H9 (cell line): ENCODE data around the gene NFYC. TPM values are rescaled to one million over a fixed set of nuclear protein-coding genes. Genes with fewer than 3 reads are reported as not detected.

Source experiments
- DNase-seq: peaks from one replicate; pipeline ENCODE4 v3.0.0-alpha.2; 2017
- H2AFZ ChIP-seq: one replicate; pipeline ENCODE4 v1.6.1; 2013; ENCODE audit warnings: mild to moderate bottlenecking, low read length, control low read depth, moderate library complexity
- H2AK5ac ChIP-seq: 2 replicates; pipeline ENCODE4 v1.6.1; 2013; ENCODE audit warnings: low read length, control low read depth, mixed read lengths; ENCODE audit not compliant: insufficient read length
- H2BK120ac ChIP-seq: one replicate; pipeline ENCODE4 v1.6.1; 2013; ENCODE audit warnings: low read depth, mild to moderate bottlenecking, low read length, control low read depth, inconsistent platforms; ENCODE audit not compliant: poor library complexity, severe bottlenecking
- H2BK12ac ChIP-seq: 2 replicates; pipeline ENCODE4 v1.6.1; 2013; ENCODE audit warnings: low read length, control low read depth, mixed read lengths, low read depth; ENCODE audit not compliant: insufficient read length
- H2BK15ac ChIP-seq: 2 replicates; pipeline ENCODE4 v1.6.1; 2013; ENCODE audit warnings: low read depth, low read length, control low read depth
- H2BK20ac ChIP-seq: one replicate; pipeline ENCODE4 v1.6.1; 2013; ENCODE audit warnings: low read depth, mild to moderate bottlenecking, low read length, control low read depth, inconsistent platforms; ENCODE audit not compliant: poor library complexity, severe bottlenecking
- H2BK5ac ChIP-seq: 2 replicates; pipeline ENCODE4 v1.6.1; 2013; ENCODE audit warnings: low read length, control low read depth, mixed read lengths; ENCODE audit not compliant: insufficient read length
- H3K14ac ChIP-seq: 2 replicates; pipeline ENCODE4 v1.6.1; 2013; ENCODE audit warnings: low read length, control low read depth; ENCODE audit not compliant: insufficient read depth
- H3K18ac ChIP-seq: 2 replicates; pipeline ENCODE4 v1.6.1; 2013; ENCODE audit warnings: low read depth, mild to moderate bottlenecking, mixed read lengths, low read length, control low read depth; ENCODE audit not compliant: insufficient read length
- H3K23ac ChIP-seq: 2 replicates; pipeline ENCODE4 v1.6.1; 2013; ENCODE audit warnings: low read length, control low read depth, mixed read lengths, low read depth; ENCODE audit not compliant: insufficient read length
- H3K23me2 ChIP-seq: 2 replicates; pipeline ENCODE4 v1.6.1; 2013; ENCODE audit warnings: low read depth, mild to moderate bottlenecking, mixed read lengths, low read length, control low read depth; ENCODE audit not compliant: insufficient read length, poor library complexity, severe bottlenecking
- H3K27ac ChIP-seq: 2 replicates; pipeline ENCODE4 v1.5.1; 2013; ENCODE audit warnings: low read length, control low read depth, mixed read lengths, low read depth; ENCODE audit not compliant: insufficient read length
- H3K27me3 ChIP-seq: 2 replicates; pipeline ENCODE4 v1.6.1; 2013; ENCODE audit warnings: low read length, control low read depth, inconsistent platforms; ENCODE audit not compliant: insufficient read depth
- H3K4ac ChIP-seq: 2 replicates; pipeline ENCODE4 v1.6.1; 2013; ENCODE audit warnings: low read depth, mild to moderate bottlenecking, control low read depth, inconsistent platforms, low read length, moderate library complexity
- H3K4me1 ChIP-seq: 2 replicates; pipeline ENCODE4 v1.6.1; 2013; ENCODE audit warnings: low read length, control low read depth, inconsistent platforms; ENCODE audit not compliant: insufficient read depth
- H3K4me2 ChIP-seq: 2 replicates; pipeline ENCODE4 v1.6.1; 2013; ENCODE audit warnings: low read length, control low read depth, mixed read lengths; ENCODE audit not compliant: insufficient read length, insufficient read depth
- H3K56ac ChIP-seq: 2 replicates; pipeline ENCODE4 v1.6.1; 2013; ENCODE audit warnings: low read depth, mild to moderate bottlenecking, mixed read lengths, low read length, control low read depth; ENCODE audit not compliant: insufficient read length
- H3K79me1 ChIP-seq: 2 replicates; pipeline ENCODE4 v1.6.1; 2013; ENCODE audit warnings: low read depth, mild to moderate bottlenecking, moderate library complexity, low read length, control low read depth, inconsistent platforms; ENCODE audit not compliant: insufficient read depth, poor library complexity, severe bottlenecking
- H3K79me2 ChIP-seq: 2 replicates; pipeline ENCODE4 v1.6.1; 2013; ENCODE audit warnings: low read length, control low read depth, inconsistent platforms; ENCODE audit not compliant: insufficient read depth
- H3K9ac ChIP-seq: 2 replicates; pipeline ENCODE4 v1.6.1; 2013; ENCODE audit warnings: low read length, control low read depth, mixed read lengths; ENCODE audit not compliant: insufficient read length; ENCODE audit errors: extremely low read depth
- H3K9me3 ChIP-seq: one replicate; pipeline ENCODE4 v1.6.1; 2013; ENCODE audit warnings: low read depth, low read length, inconsistent platforms; ENCODE audit not compliant: control insufficient read depth
- H3T11ph ChIP-seq: one replicate; pipeline ENCODE4 v1.6.1; 2013; ENCODE audit warnings: mild to moderate bottlenecking, low read length, control low read depth, inconsistent platforms
- H4K20me1 ChIP-seq: one replicate; pipeline ENCODE4 v1.6.1; 2013; ENCODE audit not compliant: control insufficient read depth, insufficient read length, insufficient read depth
- H4K5ac ChIP-seq: 2 replicates; pipeline ENCODE4 v1.6.1; 2013; ENCODE audit warnings: low read depth, mild to moderate bottlenecking, mixed read lengths, low read length, control low read depth; ENCODE audit not compliant: insufficient read length
- H4K8ac ChIP-seq: replicated peaks from 2 replicates; pipeline ENCODE4 v1.6.1; 2013; ENCODE audit warnings: low read length, control low read depth, mixed read lengths, low read depth; ENCODE audit not compliant: insufficient read length
- H4K91ac ChIP-seq: 2 replicates; pipeline ENCODE4 v1.6.1; 2013; ENCODE audit warnings: low read depth, mild to moderate bottlenecking, moderate library complexity, mixed read lengths, low read length, control low read depth; ENCODE audit not compliant: insufficient read length
- H3K27ac Mint-ChIP-seq, 3 experiments: 2 replicates in 2 of 3; 3 replicates in 1 of 3; pipeline ENCODE4 v1.8.0; 2020 to 2021; ENCODE audit warnings: mixed read lengths in 3 of 3, mild to moderate bottlenecking in 1 of 3, moderate library complexity in 1 of 3
- H3K27me3 Mint-ChIP-seq: 2 replicates; pipeline ENCODE4 v1.8.0; 2021; ENCODE audit warnings: low read depth, mild to moderate bottlenecking, moderate library complexity, mixed read lengths
- H3K36me3 Mint-ChIP-seq, 3 experiments: 2 replicates in 2 of 3; 3 replicates in 1 of 3; pipeline ENCODE4 v1.8.0; 2020 to 2021; ENCODE audit warnings: low read depth in 3 of 3, mixed read lengths in 3 of 3; ENCODE audit not compliant: insufficient read depth in 1 of 3
- H3K4me1 Mint-ChIP-seq, 2 experiments: 2 replicates each; pipeline ENCODE4 v1.8.0; 2020; ENCODE audit warnings: mixed read lengths in 2 of 2
- H3K4me3 Mint-ChIP-seq, 2 experiments: 2 replicates in 1 of 2; 3 replicates in 1 of 2; pipeline ENCODE4 v1.8.0; 2020 to 2021; ENCODE audit warnings: mild to moderate bottlenecking in 2 of 2, mixed read lengths in 2 of 2, moderate library complexity in 1 of 2
- H3K9me3 Mint-ChIP-seq, 2 experiments: 2 replicates in 1 of 2; 3 replicates in 1 of 2; pipeline ENCODE4 v1.8.0; 2020; ENCODE audit warnings: mild to moderate bottlenecking in 2 of 2, mixed read lengths in 2 of 2, moderate library complexity in 1 of 2
- WGBS: extraction: QIAGEN DNeasy Blood & Tissue Kit; methylation state at CpG from one replicate; pipeline ENCODE4 v1.1.7; 2013; ENCODE audit warnings: missing lambda C conversion rate, low lambda C conversion rate, mixed read lengths; ENCODE audit not compliant: insufficient read length; ENCODE audit errors: extremely low coverage; 5-methylcytosine and 5-hydroxymethylcytosine counted together
- microRNA-seq: library from miRNA; unstranded; fragments of <30 nt; microRNA quantifications from one replicate; pipeline ENCODE4, GENCODE V29; 2020; ENCODE audit warnings: borderline microRNAs expressed
- total RNA-seq: library from RNA; stranded (reverse); gene quantifications from 2 replicates; pipeline ENCODE4 v1.2.1, GENCODE V29; 2021
- TF ChIP-seq, protein P1 (sequence below): fragments of 200-600 bp; sonication (generic); conservative IDR thresholded peaks from 3 replicates; pipeline ENCODE4 v1.8.0; 2021; ENCODE audit warnings: antibody characterized with exemption, mild to moderate bottlenecking

Gene NFYC
- total RNA-seq, 1 experiment from 2014 or later, result 54.7 TPM

DNA sequence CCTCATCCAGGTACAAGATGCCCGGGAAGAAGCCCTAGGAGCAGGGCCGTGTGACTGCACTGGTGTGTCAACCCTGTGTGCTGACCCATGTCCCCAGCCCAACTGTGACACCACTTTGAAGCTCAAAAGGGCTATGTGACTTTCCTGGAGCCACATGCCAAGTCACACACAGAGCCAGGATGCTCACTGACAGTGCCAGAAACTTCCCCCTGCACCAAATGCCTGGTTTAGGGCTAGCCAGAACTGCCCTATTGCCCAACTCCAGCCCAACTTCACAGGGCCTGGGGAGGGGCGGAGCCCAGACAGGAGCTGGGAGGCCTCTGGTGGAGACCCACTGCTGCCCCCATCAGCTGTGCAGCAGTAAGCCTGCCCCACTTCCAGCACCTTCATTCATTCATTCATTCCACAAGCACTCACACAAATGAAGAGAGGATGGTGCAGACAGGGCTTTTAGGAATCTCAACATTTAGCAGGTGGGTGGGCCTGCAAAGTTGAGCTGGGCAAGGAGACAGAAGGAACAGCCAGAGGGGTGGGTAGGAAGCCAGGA, 128.8 kb downstream of the NFYC start:
- Histone ChIP-seq H3K4me2 (no peak overlapping the region), H3K4ac (no peak overlapping the region), H3K79me2 (no peaks in the 10 kb centered on the region), H2BK120ac (no peak overlapping the region), H2BK15ac (no peak overlapping the region), H2AFZ (no peak overlapping the region), H3T11ph (no peak overlapping the region), H3K9ac (no peak overlapping the region), H3K14ac (no peak overlapping the region), H3K23me2 (peaks cover 7% of the 10 kb centered on the region), H2BK5ac (no peak overlapping the region), H4K20me1 (no peaks in the 10 kb centered on the region), H2BK20ac (no peak overlapping the region), H3K56ac (no peak overlapping the region), H3K27ac (no peak overlapping the region), H2BK12ac (no peak overlapping the region), H4K8ac (no peak overlapping the region), H3K18ac (no peak overlapping the region), H3K23ac (no peak overlapping the region), H3K27me3 (no peaks in the 10 kb centered on the region; the same call in 1 of the 2 replicates), H2AK5ac (no peak overlapping the region), H4K91ac (no peak overlapping the region), H4K5ac (no peak overlapping the region), H3K9me3 (no peaks in the 10 kb centered on the region), H3K79me1 (no peaks in the 10 kb centered on the region), H3K4me1 (peaks cover 8% of the 10 kb centered on the region; the same call in 1 of the 2 replicates)
- no peaks in the 10 kb centered on the region for H3K36me3 Mint-ChIP-seq
- H3K4me3 Mint-ChIP-seq, result no peak overlapping the region
- peaks cover 30% of the 10 kb centered on the region for H3K27me3 Mint-ChIP-seq
- no peaks in the 10 kb centered on the region for H3K9me3 Mint-ChIP-seq
- DNase-seq, result peak; percentile 71
- peaks cover 19 to 25% of the 10 kb centered on the region in 2 experiments for H3K4me1 Mint-ChIP-seq
- TF ChIP-seq, protein P1, sequence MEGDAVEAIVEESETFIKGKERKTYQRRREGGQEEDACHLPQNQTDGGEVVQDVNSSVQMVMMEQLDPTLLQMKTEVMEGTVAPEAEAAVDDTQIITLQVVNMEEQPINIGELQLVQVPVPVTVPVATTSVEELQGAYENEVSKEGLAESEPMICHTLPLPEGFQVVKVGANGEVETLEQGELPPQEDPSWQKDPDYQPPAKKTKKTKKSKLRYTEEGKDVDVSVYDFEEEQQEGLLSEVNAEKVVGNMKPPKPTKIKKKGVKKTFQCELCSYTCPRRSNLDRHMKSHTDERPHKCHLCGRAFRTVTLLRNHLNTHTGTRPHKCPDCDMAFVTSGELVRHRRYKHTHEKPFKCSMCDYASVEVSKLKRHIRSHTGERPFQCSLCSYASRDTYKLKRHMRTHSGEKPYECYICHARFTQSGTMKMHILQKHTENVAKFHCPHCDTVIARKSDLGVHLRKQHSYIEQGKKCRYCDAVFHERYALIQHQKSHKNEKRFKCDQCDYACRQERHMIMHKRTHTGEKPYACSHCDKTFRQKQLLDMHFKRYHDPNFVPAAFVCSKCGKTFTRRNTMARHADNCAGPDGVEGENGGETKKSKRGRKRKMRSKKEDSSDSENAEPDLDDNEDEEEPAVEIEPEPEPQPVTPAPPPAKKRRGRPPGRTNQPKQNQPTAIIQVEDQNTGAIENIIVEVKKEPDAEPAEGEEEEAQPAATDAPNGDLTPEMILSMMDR, result peak; percentile 53
- no CpG with 5 or more reads among the region's 3 CpGs for WGBS
- no peak overlapping the region for H3K27ac Mint-ChIP-seq

Small RNA genes within 50 kb of the gene (microRNA-seq; reads per million reads assigned to microRNA genes)
- gene MIR30C1 (17.8 reads per million, percentile 53 among the genes with 10 or more reads in this experiment), gene MIR30E (925 reads per million, percentile 93 among the genes with 10 or more reads in this experiment)

Other genes with a start within 250 kb of the NFYC start
- 16.2 and 17.5 TPM in 2 replicates for gene ZFP69B, start 241.2 kb upstream of the NFYC start, total RNA-seq
- gene ZFP69, start 214.4 kb upstream of the NFYC start, total RNA-seq, result 6.8 and 7.6 TPM in 2 replicates
- gene EXO5, start 182.9 kb upstream of the NFYC start, total RNA-seq, result 13.4 and 14.2 TPM in 2 replicates
- 5.7 and 6.5 TPM in 2 replicates for gene ZNF684, start 160.1 kb upstream of the NFYC start, total RNA-seq
- 13.7 and 14.2 TPM in 2 replicates for gene RIMS3, start 26.0 kb upstream of the NFYC start, total RNA-seq
- 1.4 TPM in 2 replicates for gene KCNQ4, start 92.1 kb downstream of the NFYC start, total RNA-seq
- gene CITED4, start 170.7 kb downstream of the NFYC start, total RNA-seq, result 9.5 and 10.4 TPM in 2 replicates